ENCODE measurements around the gene KCNE2.

DNA sequence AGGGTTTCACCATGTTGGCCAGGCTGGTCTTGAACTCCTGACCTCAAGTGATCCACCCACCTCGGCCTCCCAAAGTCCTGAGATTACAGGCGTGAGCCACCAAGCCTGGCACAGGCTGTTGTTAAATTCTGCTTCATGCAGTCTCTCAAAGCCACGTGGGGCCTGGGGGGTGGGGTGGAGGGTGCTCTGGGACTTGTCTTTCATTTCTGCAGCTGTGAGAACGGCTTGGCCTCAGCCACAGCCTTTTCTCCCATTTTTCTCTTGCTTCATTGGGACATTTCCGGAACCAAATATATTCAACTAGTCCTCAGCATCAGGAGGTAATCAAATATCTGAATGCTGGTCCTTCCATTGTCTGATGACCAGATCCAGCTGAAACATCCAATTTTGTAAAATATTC is 27.6 kb upstream of the KCNE2 start:
- TF ChIP-seq, protein P1, sequence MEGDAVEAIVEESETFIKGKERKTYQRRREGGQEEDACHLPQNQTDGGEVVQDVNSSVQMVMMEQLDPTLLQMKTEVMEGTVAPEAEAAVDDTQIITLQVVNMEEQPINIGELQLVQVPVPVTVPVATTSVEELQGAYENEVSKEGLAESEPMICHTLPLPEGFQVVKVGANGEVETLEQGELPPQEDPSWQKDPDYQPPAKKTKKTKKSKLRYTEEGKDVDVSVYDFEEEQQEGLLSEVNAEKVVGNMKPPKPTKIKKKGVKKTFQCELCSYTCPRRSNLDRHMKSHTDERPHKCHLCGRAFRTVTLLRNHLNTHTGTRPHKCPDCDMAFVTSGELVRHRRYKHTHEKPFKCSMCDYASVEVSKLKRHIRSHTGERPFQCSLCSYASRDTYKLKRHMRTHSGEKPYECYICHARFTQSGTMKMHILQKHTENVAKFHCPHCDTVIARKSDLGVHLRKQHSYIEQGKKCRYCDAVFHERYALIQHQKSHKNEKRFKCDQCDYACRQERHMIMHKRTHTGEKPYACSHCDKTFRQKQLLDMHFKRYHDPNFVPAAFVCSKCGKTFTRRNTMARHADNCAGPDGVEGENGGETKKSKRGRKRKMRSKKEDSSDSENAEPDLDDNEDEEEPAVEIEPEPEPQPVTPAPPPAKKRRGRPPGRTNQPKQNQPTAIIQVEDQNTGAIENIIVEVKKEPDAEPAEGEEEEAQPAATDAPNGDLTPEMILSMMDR (IDR thresholded peaks at IDR 0.05; ENCODE audit: poor library complexity), result no peak
- TF ChIP-seq EZH2phosphoT487 (IDR thresholded peaks at IDR 0.05; ENCODE audit: low read depth, severe bottlenecking, unreplicated experiment) (no peak), EZH2 (IDR thresholded peaks at IDR 0.05; ENCODE audit: borderline replicate concordance) (no peak)
